ENCODE measurements around the gene BLTP3A. TPM values are rescaled to one million over a fixed set of nuclear protein-coding genes. Genes with fewer than 3 reads are reported as not detected.

BLTP3A gene
- total and polyA plus RNA-seq, 10 of the 15 experiments (the other 5 are each of a cell fraction or from before 2014, with no cell fraction given) = 2.7 to 16.7 (median 9.9) TPM

GRCh38 chr6:34792605-34793500 is 970 bp downstream of the BLTP3A start:
- BruUV-seq (replicated peaks) = no TSS peak
- SMC1A ChIA-PET (ENCODE audit: uncharacterized antibody, unreplicated experiment) = interaction anchor here (0.6 to 1.9 kb wide), 9 partner anchors 9 to 1324 kb away, joined by 3 to 8 read pairs (median 5); no protein-coding TSS in a partner anchor
- peak; percentile 30 for ATAC-seq
- RAD21 ChIA-PET (ENCODE audit: unreplicated experiment) = interaction anchor here (0.5 to 2.1 kb wide), 9 partner anchors 9 to 333 kb away, joined by 3 to 10 read pairs (median 7); partner anchors contain the start of genes ANKS1A and TAF11
- CTCF ChIA-PET = interaction anchor here (1.1 to 2.7 kb wide), 7 partner anchors 8 to 347 kb away, joined by 3 to 12 read pairs (median 6); partner anchors contain the start of gene TAF11
- H4K20me1 ChIP-seq (ENCODE audit: control insufficient read depth, insufficient read depth) = no peaks in the 10 kb centered on the region
- no peaks in the 10 kb centered on the region for H3K9me3 ChIP-seq (replicated peaks; ENCODE audit: control insufficient read depth, insufficient read depth, low read length)
- WGBS (ENCODE audit: insufficient coverage, insufficient replicate concordance, low lambda C conversion rate, missing lambda C conversion rate) = 17% methylated on average over 20 of the region's 20 CpGs
- POLR2A ChIA-PET = interaction anchor here (0.5 to 1.3 kb wide), 9 partner anchors 12 to 465 kb away, joined by 3 to 6 read pairs (median 4); partner anchors contain the start of genes ILRUN and TAF11
- H3K9ac ChIP-seq (ENCODE audit: control insufficient read depth, insufficient read depth, low read length) = peak overlapping the region; percentile 96
- intact Hi-C loops (cut with micrococcal nuclease; ENCODE audit: unreplicated experiment) (loop anchor here (5.0 kb wide), 2 partner anchors 94 to 121 kb away; partner anchors contain the start of genes ANKS1A and TAF11), in situ Hi-C loops (cut with MboI) (no loop called here)
- H3K27ac ChIP-seq (ENCODE audit: control insufficient read depth, insufficient read depth) = peak overlapping the region; percentile 79
- peak overlapping the region; percentile 54 for H2AFZ ChIP-seq (ENCODE audit: control insufficient read depth, low read depth, low read length)
- TF ChIP-seq MLLT1 (IDR thresholded peaks at IDR 0.05) = peak; percentile 60; the same call in 1 of the 2 replicates
- TF ChIP-seq CBFB (IDR thresholded peaks at IDR 0.05; ENCODE audit: low read depth) = no peak
- peak; percentile 78 for TF ChIP-seq HDGF (IDR thresholded peaks at IDR 0.05)
- DNase-seq (ENCODE audit: low read depth, low spot score) = no peak
- H3K36me3 ChIP-seq (ENCODE audit: control insufficient read depth in 2 of 2, insufficient read depth in 2 of 2, low read length in 1 of 2) = no peaks in the 10 kb centered on the region
- H3K27me3 ChIP-seq (replicated peaks in 1 of 2; ENCODE audit: control insufficient read depth in 2 of 2, insufficient read depth in 2 of 2, low read length in 1 of 2) = no peaks in the 10 kb centered on the region
- H3K79me2 ChIP-seq (ENCODE audit: control insufficient read depth, insufficient read depth, low read length) = peaks cover 33% of the 10 kb centered on the region
- FAIRE-seq = peak; percentile 54
- H3K4me3 ChIP-seq = peak overlapping the region; percentile 88
- H3K4me1 ChIP-seq (ENCODE audit: control insufficient read depth, insufficient read depth, low read length) = no peaks in the 10 kb centered on the region; the same call in 1 of the 2 replicates
- peak overlapping the region; percentile 88 for H3K4me2 ChIP-seq (ENCODE audit: control insufficient read depth, insufficient read depth)

Measured in GM12878 (cell line).